GM04504 (cell line): ENCODE results near the gene SETD4.
A peak's percentile ranks its signal among the peaks of the same experiment; 100 is the strongest.

Experiments
- DNase-seq: peaks from one replicate; pipeline ENCODE4 v3.0.0-alpha.2; 2012; ENCODE audit warnings: low read depth

The SETD4 gene

GRCh38 chr21:36005879-36006400 lies 54.4 kb downstream of the SETD4 start:
- DNase-seq: no peak

- no peak for DNase-seq
Observed at GRCh38 chr21:36005018-36005417, 55.3 kb downstream of the SETD4 start.

- no peak for DNase-seq
Observed at GRCh38 chr21:36004441-36004840, 55.9 kb downstream of the SETD4 start.

- no peak for DNase-seq
Observed at GRCh38 chr21:36003776-36004175, 56.5 kb downstream of the SETD4 start.

GRCh38 chr21:35996217-35996616 lies 64.1 kb downstream of the SETD4 start:
- no peak for DNase-seq

GRCh38 chr21:35995522-35996088 lies 64.7 kb downstream of the SETD4 start:
- DNase-seq: no peak

- DNase-seq: no peak
Observed at GRCh38 chr21:35994613-35995012, 65.7 kb downstream of the SETD4 start.

- no peak for DNase-seq
Observed at GRCh38 chr21:35993875-35994490, 66.3 kb downstream of the SETD4 start.

GRCh38 chr21:35991131-35991530 lies 69.2 kb downstream of the SETD4 start:
- no peak for DNase-seq

GRCh38 chr21:35990609-35991008 lies 69.7 kb downstream of the SETD4 start:
- DNase-seq: no peak

- peak; percentile 36 for DNase-seq
Observed at GRCh38 chr21:35989138-35989735, 71.1 kb downstream of the SETD4 start.

GRCh38 chr21:35988416-35989137 lies 71.7 kb downstream of the SETD4 start:
- peak; percentile 10 for DNase-seq

- no peak for DNase-seq
Observed at GRCh38 chr21:35987475-35987874, 72.9 kb downstream of the SETD4 start.

GRCh38 chr21:35984654-35985361 lies 75.5 kb downstream of the SETD4 start:
- DNase-seq: no peak
